ENCODE measurements around the gene SDF2L1.
"Not testable (repeated sequence)": the region's sequence is repeated elsewhere in the genome, so short reads cannot be mapped to it uniquely, and the experiment has no call there.

SDF2L1 gene

DNA sequence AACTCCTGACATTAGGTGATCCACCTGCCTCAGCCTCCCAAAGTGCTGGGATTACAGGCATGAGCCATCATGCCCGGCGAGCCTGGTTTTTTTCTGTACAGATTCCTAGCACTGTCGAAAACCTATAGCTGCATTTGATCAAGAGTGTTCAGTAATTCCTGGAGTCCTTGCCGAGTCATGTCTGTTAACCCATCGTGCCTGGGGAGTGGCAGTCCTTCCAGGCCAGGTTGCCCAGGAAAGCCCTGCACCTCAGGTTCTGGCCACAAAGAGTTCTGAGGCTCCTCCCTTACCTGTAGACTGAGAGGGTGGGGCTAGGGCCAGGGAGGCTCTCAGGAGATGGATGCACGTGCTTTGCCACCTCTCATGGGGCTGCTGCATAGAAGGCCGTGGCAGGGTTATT is 29.2 kb upstream of the SDF2L1 start:
- TF ChIP-seq CTCF (IDR thresholded peaks at IDR 0.05; ENCODE audit: low read depth, low read length) = no peak

DNA sequence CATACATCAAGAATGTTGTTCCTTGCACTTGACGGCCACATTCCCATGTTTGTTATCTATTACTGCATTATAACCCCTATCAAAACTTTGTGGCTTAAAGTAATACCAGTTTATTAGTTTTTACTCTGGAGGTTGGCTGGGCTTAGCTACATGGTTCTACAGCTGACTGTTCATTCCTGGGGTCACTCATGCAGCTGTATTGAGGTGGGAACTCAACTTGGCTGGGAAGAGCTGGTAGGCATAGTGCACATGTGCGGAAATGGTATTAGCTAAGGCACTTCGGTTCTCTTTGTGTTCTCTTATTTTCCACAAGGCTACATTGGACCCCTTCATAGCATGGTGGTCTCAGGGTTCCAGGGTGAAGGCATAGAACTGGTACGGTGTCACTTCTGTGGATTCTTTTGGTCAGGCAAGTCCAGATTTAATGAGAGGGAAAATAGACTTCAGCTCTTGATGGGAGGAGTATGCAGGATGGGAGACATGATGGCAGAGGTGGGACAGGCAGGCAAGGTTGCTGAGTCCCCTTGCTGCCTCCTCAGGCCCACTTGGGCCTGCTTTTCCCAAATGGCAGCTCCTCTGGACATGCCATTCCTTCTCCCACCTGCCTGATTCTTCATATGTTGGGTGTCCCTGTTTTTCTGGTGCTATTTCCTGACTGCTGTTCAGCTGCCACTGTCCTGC is 28.4 kb upstream of the SDF2L1 start:
- H3K4me3 ChIP-seq (ENCODE audit: low read depth, low read length) = no peak overlapping the region
- no peak for TF ChIP-seq CTCF (IDR thresholded peaks at IDR 0.05; ENCODE audit: low read depth, low read length)

More for the DNA sequence above, 29.2 kb upstream of the SDF2L1 start:
- H3K4me3 ChIP-seq (ENCODE audit: low read depth, low read length) = no peak overlapping the region

DNA sequence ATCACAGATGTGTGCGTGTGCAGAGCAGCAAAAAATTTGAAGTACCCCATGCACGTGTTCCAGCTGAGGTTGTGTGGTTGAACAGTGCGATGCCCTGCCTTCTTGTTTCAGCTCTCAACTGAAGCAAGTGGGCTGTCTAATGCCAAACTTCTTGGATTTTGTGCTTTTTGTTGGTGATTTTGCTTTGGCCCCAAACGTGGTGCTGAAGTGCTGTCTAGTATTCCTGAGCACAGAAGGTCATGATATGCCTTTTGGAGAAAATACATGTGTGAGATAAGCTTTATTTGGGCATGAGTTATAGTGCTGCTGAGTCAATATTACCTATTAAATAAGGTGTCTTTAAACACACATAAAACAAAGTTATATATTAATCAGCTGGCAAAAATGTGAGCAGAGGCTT is 26.4 kb upstream of the SDF2L1 start:
- TF ChIP-seq CTCF (IDR thresholded peaks at IDR 0.05; ENCODE audit: low read depth, low read length) = no peak
- H3K4me3 ChIP-seq (ENCODE audit: low read depth, low read length) = no peak overlapping the region

DNA sequence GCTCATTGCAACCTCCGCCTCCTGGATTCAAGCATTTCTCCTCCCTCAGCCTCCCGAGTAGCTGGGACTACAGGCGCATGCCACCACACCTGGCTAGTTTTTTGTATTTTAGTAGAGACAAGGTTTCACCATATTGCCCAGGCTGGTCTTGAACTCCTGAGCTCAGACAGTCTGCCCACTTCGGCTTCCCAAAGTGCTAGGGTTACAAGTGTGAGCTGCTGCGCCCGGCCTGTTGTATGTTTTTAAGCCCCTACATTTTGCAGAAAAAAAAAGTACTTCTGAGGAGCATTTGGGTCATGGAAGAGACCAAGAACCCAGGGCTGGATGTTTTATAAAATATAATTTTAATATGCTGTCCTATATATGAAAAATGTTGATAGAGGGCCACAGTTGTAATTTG is 24.8 kb upstream of the SDF2L1 start:
- not testable (repeated sequence) for H3K4me3 ChIP-seq (ENCODE audit: low read depth, low read length)

DNA sequence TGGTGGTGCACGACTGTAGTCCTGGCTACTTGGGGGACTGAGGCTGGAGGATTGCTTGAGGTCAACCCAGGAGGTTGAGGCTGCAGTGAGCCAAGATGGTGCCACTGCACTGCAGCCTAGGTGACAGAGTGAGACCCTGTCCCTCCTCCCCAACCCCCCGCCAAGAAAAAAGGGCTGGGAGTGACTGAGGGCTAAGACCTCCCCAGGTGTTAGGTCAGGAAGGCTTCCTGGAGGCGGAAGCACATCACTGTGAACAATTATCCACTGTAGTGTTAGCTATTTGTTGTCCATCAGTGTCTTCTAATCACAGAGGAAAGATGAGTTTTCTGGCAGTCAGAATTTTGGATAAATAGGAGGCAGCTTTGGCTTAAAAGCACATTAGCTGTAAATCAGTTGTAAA is 21.1 kb upstream of the SDF2L1 start:
- no peak overlapping the region for H3K4me3 ChIP-seq (ENCODE audit: low read depth, low read length)

GRCh38 chr22:21622011-21622918 is 19.8 kb upstream of the SDF2L1 start:
- no peak for TF ChIP-seq CTCF (IDR thresholded peaks at IDR 0.05; ENCODE audit: low read depth, low read length)
- H3K4me3 ChIP-seq (ENCODE audit: low read depth, low read length) = no peak overlapping the region

More for the DNA sequence above, 21.1 kb upstream of the SDF2L1 start:
- no peak for TF ChIP-seq CTCF (IDR thresholded peaks at IDR 0.05; ENCODE audit: low read depth, low read length)

GRCh38 chr22:21622919-21623647 is 19.0 kb upstream of the SDF2L1 start:
- no peak overlapping the region for H3K4me3 ChIP-seq (ENCODE audit: low read depth, low read length)
- no peak for TF ChIP-seq CTCF (IDR thresholded peaks at IDR 0.05; ENCODE audit: low read depth, low read length)
